K562 (cell line): Measurements from ENCODE around the gene SPATS2. TPM values are rescaled to one million over a fixed set of nuclear protein-coding genes. Genes with fewer than 3 reads are reported as not detected.

ENCODE experiments used
- BMI1 ChIP-seq: fragments of 150-350 bp; IDR thresholded peaks from 2 replicates; pipeline ENCODE4 v1.6.1; 2014; ENCODE audit warnings: low read length
- CBFA2T3 ChIP-seq: fragments of 450-650 bp; IDR thresholded peaks from 2 replicates; pipeline ENCODE4 v1.6.1; 2017
- FOXA3 ChIP-seq, 2 experiments: fragments of 450-650 bp in 1 of 2; sonication (generic) in 1 of 2; formaldehyde crosslinking; IDR thresholded peaks in 1 of 2; conservative IDR thresholded peaks in 1 of 2; 2 replicates each; pipeline versions ENCODE4 v1.4.0 to v1.8.0; 2020 to 2022; ENCODE audit warnings: mild to moderate bottlenecking in 2 of 2, missing genetic modification reagents in 1 of 2
- HDGF ChIP-seq: fragments of 450-650 bp; IDR thresholded peaks from 2 replicates; pipeline ENCODE4 v1.6.1; 2016
- HMGN3 ChIP-seq: IDR thresholded peaks from 2 replicates; pipeline ENCODE4 v1.6.1; 2011; ENCODE audit warnings: borderline replicate concordance, low read depth, mild to moderate bottlenecking, mixed read lengths, low read length; ENCODE audit not compliant: insufficient read length; ENCODE audit errors: extremely low read depth
- MAFK ChIP-seq: IDR thresholded peaks from 2 replicates; pipeline ENCODE4 v1.6.1; 2011; ENCODE audit warnings: low read length, improper control_type of control experiment
- MCM3 ChIP-seq: fragments of 450-650 bp; IDR thresholded peaks from 2 replicates; pipeline ENCODE4 v1.6.1; 2016
- NCOR1 ChIP-seq: fragments of 450-650 bp; IDR thresholded peaks from 2 replicates; pipeline ENCODE4 v1.6.1; 2016; ENCODE audit warnings: mild to moderate bottlenecking, moderate library complexity
- NONO ChIP-seq, 2 experiments: fragments of 200-400 bp in 1 of 2; fragments of 450-650 bp in 1 of 2; formaldehyde crosslinking in 1 of 2; IDR thresholded peaks; 2 replicates each; pipeline ENCODE4 v1.6.1; 2017; ENCODE audit warnings: low read depth in 2 of 2, mild to moderate bottlenecking in 2 of 2, moderate library complexity in 2 of 2, low read length in 1 of 2
- RAD21 ChIP-seq, 2 experiments: fragments of 250-450 bp in 1 of 2; fragments of 450-650 bp in 1 of 2; sonication (Bioruptor Pico) in 1 of 2; formaldehyde crosslinking in 1 of 2; IDR thresholded peaks in 1 of 2; conservative IDR thresholded peaks in 1 of 2; 2 replicates each; pipeline versions ENCODE4 v1.4.0 to v1.8.0; 2020 to 2022; ENCODE audit warnings: mild to moderate bottlenecking in 2 of 2, moderate library complexity in 1 of 2
- TRIM24 ChIP-seq, 2 experiments: fragments of 450-650 bp; IDR thresholded peaks; 2 replicates each; pipeline ENCODE4 v1.6.1; 2016
- ZNF766 ChIP-seq: fragments of 200-800 bp; sonication (Bioruptor generic); conservative IDR thresholded peaks from 2 replicates; pipeline ENCODE4 v1.6.1; 2016; ENCODE audit warnings: missing genetic modification characterization, missing compliant biosample characterization
- polyA plus RNA-seq, 8 experiments: library from polyadenylated mRNA; depleted of rRNA in 4 of 8; stranded (reverse) in 5 of 8; unstranded in 3 of 8; fragments of >200 nt; fragmentation: Nextera tagmentation in 2 of 8; fragmentation: Illumina TruSeq in 1 of 8; extraction: Ambion mirVana in 2 of 8; extraction: Trizol in 1 of 8; gene quantifications; 2 replicates each; pipeline versions ENCODE4 v1.2.1 to v1.2.3, GENCODE V29; 2011 to 2014; ENCODE audit warnings: inconsistent platforms in 1 of 8, missing spikeins in 1 of 8
- total RNA-seq, 7 experiments: library from RNA; depleted of rRNA in 6 of 7; stranded (reverse); fragments of >200 nt in 6 of 7; fragmentation: Illumina TruSeq in 2 of 7; extraction: Trizol in 2 of 7; gene quantifications; 2 replicates each; pipeline versions ENCODE4 v1.2.1 to v1.2.3, GENCODE V29; 2011 to 2021; ENCODE audit warnings: low replicate concordance in 1 of 7
- TF ChIP-seq, protein P1 (sequence below): fragments of 450-650 bp; IDR thresholded peaks from 2 replicates; pipeline ENCODE4 v1.6.1; 2016
- TF ChIP-seq, protein P2 (sequence below), 2 experiments: fragments of 450-650 bp; formaldehyde crosslinking in 1 of 2; IDR thresholded peaks; 2 replicates each; pipeline versions ENCODE4 v1.4.0 to v1.6.1; 2014 to 2020; ENCODE audit warnings: mild to moderate bottlenecking in 2 of 2, borderline replicate concordance in 1 of 2, low read depth in 1 of 2
- TF ChIP-seq, protein P3 (sequence below): fragments of 450-650 bp; formaldehyde crosslinking; IDR thresholded peaks from 2 replicates; pipeline ENCODE4 v1.4.0; 2020; ENCODE audit warnings: mild to moderate bottlenecking, moderate library complexity
- TF ChIP-seq, protein P4 (sequence below): IDR thresholded peaks from 3 replicates; pipeline ENCODE4 v1.6.1; 2011; ENCODE audit warnings: borderline replicate concordance, mild to moderate bottlenecking; ENCODE audit not compliant: insufficient read length, insufficient read depth

SPATS2 gene
- total and polyA plus RNA-seq, 9 of the 15 experiments (the other 6 are each of a cell fraction or from before 2014, with no cell fraction given), result 5.4 to 48.2 (median 17.5) TPM

DNA sequence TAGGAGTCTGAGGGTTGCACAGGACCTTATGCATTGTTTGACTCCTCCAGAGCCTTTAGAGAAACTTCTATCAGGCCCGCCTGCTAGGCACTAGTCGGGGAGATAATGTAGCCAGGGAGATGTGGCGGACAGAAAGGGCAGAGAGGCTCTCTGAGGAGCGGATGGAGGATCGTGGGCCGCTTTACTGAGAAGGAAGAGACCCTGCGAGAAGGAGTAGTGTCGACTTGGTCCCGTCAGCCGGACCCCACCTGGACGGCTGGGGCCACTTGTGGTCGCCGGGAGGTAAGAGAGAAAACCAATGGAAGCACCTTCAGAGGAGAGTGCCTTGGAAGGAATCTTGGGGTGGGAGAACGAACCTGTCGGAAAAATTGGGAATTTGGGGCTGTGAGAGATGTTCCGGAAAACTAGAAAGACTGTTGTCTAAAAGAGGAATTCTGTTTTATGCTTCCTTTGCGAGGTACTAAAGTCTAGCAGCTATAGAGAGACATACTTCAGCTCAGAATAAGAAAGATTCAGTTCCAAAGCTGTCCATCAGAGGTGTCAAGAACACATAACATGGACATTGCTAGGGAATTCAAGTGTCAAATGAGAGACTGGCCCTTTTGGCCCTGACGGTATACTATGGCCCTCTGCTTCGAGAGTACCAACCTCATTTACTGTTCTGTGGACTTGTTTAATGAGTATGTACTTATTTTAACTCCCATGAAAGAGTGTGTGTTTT, 201.3 kb downstream of the SPATS2 start (continued):
- TF ChIP-seq, protein P1, sequence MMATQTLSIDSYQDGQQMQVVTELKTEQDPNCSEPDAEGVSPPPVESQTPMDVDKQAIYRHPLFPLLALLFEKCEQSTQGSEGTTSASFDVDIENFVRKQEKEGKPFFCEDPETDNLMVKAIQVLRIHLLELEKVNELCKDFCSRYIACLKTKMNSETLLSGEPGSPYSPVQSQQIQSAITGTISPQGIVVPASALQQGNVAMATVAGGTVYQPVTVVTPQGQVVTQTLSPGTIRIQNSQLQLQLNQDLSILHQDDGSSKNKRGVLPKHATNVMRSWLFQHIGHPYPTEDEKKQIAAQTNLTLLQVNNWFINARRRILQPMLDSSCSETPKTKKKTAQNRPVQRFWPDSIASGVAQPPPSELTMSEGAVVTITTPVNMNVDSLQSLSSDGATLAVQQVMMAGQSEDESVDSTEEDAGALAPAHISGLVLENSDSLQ, result peak; percentile 89
- TF ChIP-seq HMGN3 (no peak), NONO (IDR thresholded peaks at IDR 0.05; ENCODE audit: low read depth in 2 of 2, low read length in 1 of 2) (no peak), FOXA3 (CRISPR knock-in tag; conservative IDR thresholded peaks at IDR 0.05 in 1 of 2, IDR thresholded peaks at IDR 0.05 in 1 of 2) (0 out of 4 replicates have a peak, but pooled peaks of 1 of the 2 experiments have one; percentile 31), MAFK (no peak), NCOR1 (no peak), CBFA2T3 (no peak), ZNF766 (CRISPR knock-in tag) (no peak), BMI1 (no peak), RAD21 (CRISPR knock-in tag; conservative IDR thresholded peaks at IDR 0.05 in 1 of 2, IDR thresholded peaks at IDR 0.05 in 1 of 2) (no peak), TRIM24 (IDR thresholded peaks at IDR 0.05) (no peak), HDGF (no peak), MCM3 (no peak)
- TF ChIP-seq, protein P2, sequence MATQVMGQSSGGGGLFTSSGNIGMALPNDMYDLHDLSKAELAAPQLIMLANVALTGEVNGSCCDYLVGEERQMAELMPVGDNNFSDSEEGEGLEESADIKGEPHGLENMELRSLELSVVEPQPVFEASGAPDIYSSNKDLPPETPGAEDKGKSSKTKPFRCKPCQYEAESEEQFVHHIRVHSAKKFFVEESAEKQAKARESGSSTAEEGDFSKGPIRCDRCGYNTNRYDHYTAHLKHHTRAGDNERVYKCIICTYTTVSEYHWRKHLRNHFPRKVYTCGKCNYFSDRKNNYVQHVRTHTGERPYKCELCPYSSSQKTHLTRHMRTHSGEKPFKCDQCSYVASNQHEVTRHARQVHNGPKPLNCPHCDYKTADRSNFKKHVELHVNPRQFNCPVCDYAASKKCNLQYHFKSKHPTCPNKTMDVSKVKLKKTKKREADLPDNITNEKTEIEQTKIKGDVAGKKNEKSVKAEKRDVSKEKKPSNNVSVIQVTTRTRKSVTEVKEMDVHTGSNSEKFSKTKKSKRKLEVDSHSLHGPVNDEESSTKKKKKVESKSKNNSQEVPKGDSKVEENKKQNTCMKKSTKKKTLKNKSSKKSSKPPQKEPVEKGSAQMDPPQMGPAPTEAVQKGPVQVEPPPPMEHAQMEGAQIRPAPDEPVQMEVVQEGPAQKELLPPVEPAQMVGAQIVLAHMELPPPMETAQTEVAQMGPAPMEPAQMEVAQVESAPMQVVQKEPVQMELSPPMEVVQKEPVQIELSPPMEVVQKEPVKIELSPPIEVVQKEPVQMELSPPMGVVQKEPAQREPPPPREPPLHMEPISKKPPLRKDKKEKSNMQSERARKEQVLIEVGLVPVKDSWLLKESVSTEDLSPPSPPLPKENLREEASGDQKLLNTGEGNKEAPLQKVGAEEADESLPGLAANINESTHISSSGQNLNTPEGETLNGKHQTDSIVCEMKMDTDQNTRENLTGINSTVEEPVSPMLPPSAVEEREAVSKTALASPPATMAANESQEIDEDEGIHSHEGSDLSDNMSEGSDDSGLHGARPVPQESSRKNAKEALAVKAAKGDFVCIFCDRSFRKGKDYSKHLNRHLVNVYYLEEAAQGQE (IDR thresholded peaks at IDR 0.05; ENCODE audit: borderline replicate concordance), result no peak
- TF ChIP-seq, protein P2 (CRISPR knock-in tag; IDR thresholded peaks at IDR 0.05; ENCODE audit: low read depth), result no peak
- TF ChIP-seq, protein P3, sequence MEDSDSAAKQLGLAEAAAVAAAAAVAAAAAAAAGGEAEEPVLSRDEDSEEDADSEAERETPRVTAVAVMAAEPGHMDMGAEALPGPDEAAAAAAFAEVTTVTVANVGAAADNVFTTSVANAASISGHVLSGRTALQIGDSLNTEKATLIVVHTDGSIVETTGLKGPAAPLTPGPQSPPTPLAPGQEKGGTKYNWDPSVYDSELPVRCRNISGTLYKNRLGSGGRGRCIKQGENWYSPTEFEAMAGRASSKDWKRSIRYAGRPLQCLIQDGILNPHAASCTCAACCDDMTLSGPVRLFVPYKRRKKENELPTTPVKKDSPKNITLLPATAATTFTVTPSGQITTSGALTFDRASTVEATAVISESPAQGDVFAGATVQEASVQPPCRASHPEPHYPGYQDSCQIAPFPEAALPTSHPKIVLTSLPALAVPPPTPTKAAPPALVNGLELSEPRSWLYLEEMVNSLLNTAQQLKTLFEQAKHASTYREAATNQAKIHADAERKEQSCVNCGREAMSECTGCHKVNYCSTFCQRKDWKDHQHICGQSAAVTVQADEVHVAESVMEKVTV, result no peak
- TF ChIP-seq, protein P4, sequence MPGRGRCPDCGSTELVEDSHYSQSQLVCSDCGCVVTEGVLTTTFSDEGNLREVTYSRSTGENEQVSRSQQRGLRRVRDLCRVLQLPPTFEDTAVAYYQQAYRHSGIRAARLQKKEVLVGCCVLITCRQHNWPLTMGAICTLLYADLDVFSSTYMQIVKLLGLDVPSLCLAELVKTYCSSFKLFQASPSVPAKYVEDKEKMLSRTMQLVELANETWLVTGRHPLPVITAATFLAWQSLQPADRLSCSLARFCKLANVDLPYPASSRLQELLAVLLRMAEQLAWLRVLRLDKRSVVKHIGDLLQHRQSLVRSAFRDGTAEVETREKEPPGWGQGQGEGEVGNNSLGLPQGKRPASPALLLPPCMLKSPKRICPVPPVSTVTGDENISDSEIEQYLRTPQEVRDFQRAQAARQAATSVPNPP, result no peak
